Prostate gland (tissue), 2 donors: Measurements from ENCODE around the gene TCF4. TPM values are rescaled to one million over a fixed set of nuclear protein-coding genes. Genes with fewer than 3 reads are reported as not detected.

Experiments used
- DNase-seq: peaks from one replicate; pipeline ENCODE4 v3.0.0-alpha.2; 2019; ENCODE audit warnings: low spot score
- H3K27ac ChIP-seq, 2 donors: fragments of 200-600 bp; sonication (generic); 2 replicates each; pipeline ENCODE4 v1.5.1; 2017 to 2019
- H3K27me3 ChIP-seq: fragments of 200-600 bp; sonication (generic); replicated peaks from 2 replicates; pipeline ENCODE4 v1.5.1; 2019; ENCODE audit not compliant: insufficient read depth
- H3K36me3 ChIP-seq, 2 donors: fragments of 200-600 bp; sonication (generic); 1 replicate in 1 of 2; 2 replicates in 1 of 2; pipeline versions ENCODE4 v1.5.1 to v1.8.1; 2017 to 2019
- H3K4me1 ChIP-seq: fragments of 200-600 bp; sonication (generic); replicated peaks from 2 replicates; pipeline ENCODE4 v1.5.1; 2019
- H3K4me3 ChIP-seq, 2 donors: fragments of 200-600 bp; sonication (generic); 2 replicates each; pipeline ENCODE4 v1.5.1; 2017 to 2019
- H3K9me3 ChIP-seq: fragments of 200-600 bp; sonication (generic); 2 replicates; pipeline ENCODE4 v1.5.1; 2017
- POLR2A ChIP-seq: fragments of 450-650 bp; IDR thresholded peaks from one replicate; pipeline ENCODE4 v1.6.1; 2016; ENCODE audit warnings: antibody characterized with exemption, mild to moderate bottlenecking
- POLR2AphosphoS5 ChIP-seq: sonication (generic); formaldehyde crosslinking; IDR thresholded peaks from one replicate; pipeline ENCODE4 v1.6.1; 2017; ENCODE audit warnings: antibody characterized with exemption
- WGBS: methylation state at CpG from one replicate; pipeline ENCODE4 v1.1.5; 2018; 5-methylcytosine and 5-hydroxymethylcytosine counted together
- intact Hi-C: fragments of 100-400 bp; cut with DNase I; formaldehyde crosslinking; loops from one replicate; pipeline ENCODE4 v1.14.2; 2022
- total RNA-seq, 2 donors: library from RNA; depleted of rRNA; stranded (reverse); fragments of >200 nt; gene quantifications; one replicate each; pipeline ENCODE4 v1.1.0, GENCODE V29; 2016
- TF ChIP-seq, protein P1 (sequence below), 4 experiments: fragments of 200-600 bp in 2 of 4; fragments of 450-650 bp in 2 of 4; sonication (generic) in 2 of 4; IDR thresholded peaks; 1 replicate in 3 of 4; 2 replicates in 1 of 4; pipeline ENCODE4 v1.5.1; 2016 to 2019; ENCODE audit warnings: antibody characterized with exemption in 4 of 4, mild to moderate bottlenecking in 2 of 4, moderate library complexity in 2 of 4

The TCF4 gene
- total RNA-seq, 2 donors from 2014 or later, result 29.8 to 87.2 TPM

DNA sequence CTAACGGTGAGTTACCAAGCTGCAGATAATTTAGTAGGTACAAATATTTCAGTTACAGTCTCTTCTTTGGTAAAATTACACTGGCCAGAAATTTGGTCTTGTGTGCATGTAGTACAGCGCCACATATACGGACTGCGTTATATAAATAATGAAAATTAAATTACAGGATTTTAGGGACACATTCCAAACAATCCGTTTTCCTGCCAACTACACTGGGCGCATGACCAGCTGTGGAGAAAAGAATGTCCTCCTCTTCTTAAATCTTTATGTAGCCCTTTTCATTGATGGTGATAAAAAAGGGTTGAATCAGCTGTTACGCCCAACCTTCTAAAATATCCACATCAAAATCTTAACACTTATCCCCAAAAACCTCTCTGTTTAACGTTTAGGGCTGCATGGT is 37.5 kb downstream of the TCF4 start:
- Histone ChIP-seq H3K27me3 (no peaks in the 10 kb centered on the region), H3K4me3 (no peak overlapping the region), H3K4me1 (no peaks in the 10 kb centered on the region), H3K9me3 (no peaks in the 10 kb centered on the region), H3K27ac (no peak overlapping the region), H3K36me3 (no peaks in the 10 kb centered on the region)
- intact Hi-C loops, result no loop called here
- TF ChIP-seq POLR2AphosphoS5, result no peak
- TF ChIP-seq POLR2A, result no peak
- TF ChIP-seq, protein P1, sequence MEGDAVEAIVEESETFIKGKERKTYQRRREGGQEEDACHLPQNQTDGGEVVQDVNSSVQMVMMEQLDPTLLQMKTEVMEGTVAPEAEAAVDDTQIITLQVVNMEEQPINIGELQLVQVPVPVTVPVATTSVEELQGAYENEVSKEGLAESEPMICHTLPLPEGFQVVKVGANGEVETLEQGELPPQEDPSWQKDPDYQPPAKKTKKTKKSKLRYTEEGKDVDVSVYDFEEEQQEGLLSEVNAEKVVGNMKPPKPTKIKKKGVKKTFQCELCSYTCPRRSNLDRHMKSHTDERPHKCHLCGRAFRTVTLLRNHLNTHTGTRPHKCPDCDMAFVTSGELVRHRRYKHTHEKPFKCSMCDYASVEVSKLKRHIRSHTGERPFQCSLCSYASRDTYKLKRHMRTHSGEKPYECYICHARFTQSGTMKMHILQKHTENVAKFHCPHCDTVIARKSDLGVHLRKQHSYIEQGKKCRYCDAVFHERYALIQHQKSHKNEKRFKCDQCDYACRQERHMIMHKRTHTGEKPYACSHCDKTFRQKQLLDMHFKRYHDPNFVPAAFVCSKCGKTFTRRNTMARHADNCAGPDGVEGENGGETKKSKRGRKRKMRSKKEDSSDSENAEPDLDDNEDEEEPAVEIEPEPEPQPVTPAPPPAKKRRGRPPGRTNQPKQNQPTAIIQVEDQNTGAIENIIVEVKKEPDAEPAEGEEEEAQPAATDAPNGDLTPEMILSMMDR (IDR thresholded peaks at IDR 0.05), result no peak
- DNase-seq, result no peak
- WGBS, result 69% methylated on average over 8 of the region's 8 CpGs

DNA sequence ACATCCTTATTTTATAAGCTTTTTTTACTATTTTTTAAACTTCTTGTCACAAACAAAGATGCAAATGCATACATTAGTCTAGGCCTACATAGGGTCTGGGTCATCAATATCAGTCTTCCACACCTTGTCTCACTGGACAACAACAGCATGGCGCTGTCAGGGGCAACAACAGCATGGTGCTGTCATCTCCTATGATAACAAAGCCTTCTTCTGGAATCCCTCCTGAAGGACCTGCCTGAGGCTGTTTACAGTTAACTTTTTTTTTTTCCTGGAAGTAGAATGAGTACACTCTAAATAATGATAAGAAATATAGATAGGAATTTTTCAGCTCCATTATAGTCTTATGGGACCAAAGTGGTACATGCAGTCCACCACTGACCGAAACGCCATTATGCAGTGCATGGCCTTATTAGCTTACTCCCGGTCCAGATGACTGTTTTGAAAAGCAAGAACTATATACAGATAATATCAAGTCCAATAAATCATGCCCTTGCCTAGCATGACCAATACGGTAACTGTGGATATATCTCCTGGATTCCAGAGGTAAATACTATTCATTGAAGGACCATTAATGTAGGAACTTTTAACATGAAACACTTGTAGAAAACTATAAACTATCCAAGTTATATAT is 38.4 kb downstream of the TCF4 start:
- H3K4me3 ChIP-seq, result no peak overlapping the region
- H3K27ac ChIP-seq, result no peak overlapping the region
- no peak for DNase-seq
- no peaks in the 10 kb centered on the region for H3K9me3 ChIP-seq
- H3K36me3 ChIP-seq, result no peaks in the 10 kb centered on the region
- 65% methylated on average over 5 of the region's 5 CpGs for WGBS
- intact Hi-C loops, result no loop called here
- no peaks in the 10 kb centered on the region for H3K4me1 ChIP-seq
- H3K27me3 ChIP-seq, result no peaks in the 10 kb centered on the region
- TF ChIP-seq POLR2A (no peak), POLR2AphosphoS5 (no peak)
- TF ChIP-seq, protein P1 (IDR thresholded peaks at IDR 0.05), result no peak

DNA sequence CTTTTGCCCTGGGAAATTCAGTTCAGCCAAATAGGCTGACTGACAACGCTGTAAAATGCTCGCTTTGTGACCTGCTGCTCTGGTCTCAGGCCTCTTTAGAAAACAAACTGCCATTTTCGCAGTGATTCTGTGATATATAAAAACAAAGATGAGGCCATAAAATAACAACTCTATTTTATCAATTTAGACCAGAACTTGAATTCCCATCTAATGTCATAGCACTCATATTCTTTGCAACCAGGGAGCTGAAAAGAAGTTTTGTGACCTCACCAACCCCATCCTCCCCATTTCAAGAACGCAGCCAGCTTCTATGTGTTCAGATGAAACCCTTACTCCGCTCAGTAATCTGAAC is 40.3 kb downstream of the TCF4 start:
- no peaks in the 10 kb centered on the region for H3K4me1 ChIP-seq
- no peaks in the 10 kb centered on the region for H3K27me3 ChIP-seq
- 70% methylated on average over 5 of the region's 5 CpGs for WGBS
- no peaks in the 10 kb centered on the region for H3K9me3 ChIP-seq
- TF ChIP-seq, protein P1 (IDR thresholded peaks at IDR 0.05), result no peak
- TF ChIP-seq POLR2A, result no peak
- no peak for TF ChIP-seq POLR2AphosphoS5
- H3K27ac ChIP-seq, result no peak overlapping the region
- DNase-seq, result no peak
- no peaks in the 10 kb centered on the region for H3K36me3 ChIP-seq
- intact Hi-C loops, result no loop called here
- no peak overlapping the region for H3K4me3 ChIP-seq

DNA sequence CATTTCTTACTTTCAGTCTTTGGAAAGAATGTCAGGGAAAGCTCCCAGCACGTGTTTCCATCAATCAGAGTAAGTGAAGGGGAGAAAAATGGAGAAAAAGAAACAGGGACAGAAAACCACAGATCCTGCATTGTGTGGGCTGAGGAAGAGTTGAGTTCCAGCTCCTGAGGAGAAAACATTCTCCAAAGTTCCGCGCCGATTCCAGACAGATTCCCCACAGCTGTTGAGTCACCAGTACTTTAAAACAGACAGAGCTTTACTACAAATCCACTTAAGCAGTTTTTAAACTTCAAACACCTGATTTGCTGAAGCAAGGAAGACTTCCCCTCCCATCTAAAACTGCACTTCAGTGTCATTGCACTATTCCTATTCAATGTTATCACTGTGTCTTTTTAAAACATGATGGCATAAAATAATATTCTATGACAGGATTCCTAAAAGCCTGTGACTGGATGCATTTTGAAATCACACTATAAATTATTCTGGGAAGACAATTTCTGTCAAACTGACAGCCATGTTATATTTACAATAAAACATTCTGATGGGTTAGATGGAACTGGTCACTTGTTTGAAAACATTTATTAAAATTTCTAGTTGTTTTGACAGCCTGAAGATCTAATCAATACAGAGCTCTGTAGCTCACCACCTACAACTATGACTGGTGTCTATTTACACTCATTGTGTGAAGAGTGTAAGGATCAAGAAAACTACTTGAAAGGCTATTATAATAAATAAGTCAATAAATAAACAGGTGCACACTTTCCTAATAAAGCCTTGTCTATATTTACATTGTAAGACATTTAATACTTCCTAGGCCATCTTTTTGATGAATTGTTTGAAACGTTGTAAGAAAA is 40.9 kb downstream of the TCF4 start:
- H3K27ac ChIP-seq, result no peak overlapping the region
- no peak overlapping the region for H3K4me3 ChIP-seq
- H3K27me3 ChIP-seq, result no peaks in the 10 kb centered on the region
- intact Hi-C loops, result no loop called here
- TF ChIP-seq POLR2AphosphoS5, result no peak
- TF ChIP-seq, protein P1 (IDR thresholded peaks at IDR 0.05), result no peak
- TF ChIP-seq POLR2A, result no peak
- 15% methylated on average over 5 of the region's 5 CpGs for WGBS
- no peak for DNase-seq
- no peaks in the 10 kb centered on the region for H3K9me3 ChIP-seq
- H3K36me3 ChIP-seq, result no peaks in the 10 kb centered on the region
- no peaks in the 10 kb centered on the region for H3K4me1 ChIP-seq

DNA sequence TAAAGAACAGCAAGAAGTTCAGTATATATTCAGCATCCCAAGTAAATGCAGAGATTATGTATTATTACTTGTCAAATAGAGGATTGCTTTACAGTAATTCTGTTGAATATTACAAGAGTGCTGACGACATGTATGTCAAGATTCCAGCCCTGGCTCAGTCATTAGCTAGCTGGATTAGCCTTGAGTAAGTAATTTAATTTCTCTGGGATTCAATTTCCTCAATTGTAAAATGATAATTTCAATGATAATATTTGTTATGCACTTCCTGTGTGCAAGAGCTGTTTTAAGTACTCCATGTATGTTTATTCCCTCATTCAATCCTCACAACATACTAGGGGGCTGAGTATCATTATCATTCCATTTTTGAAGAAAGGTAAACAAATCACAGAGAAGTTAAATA is 44.0 kb downstream of the TCF4 start:
- H3K27me3 ChIP-seq, result no peaks in the 10 kb centered on the region
- intact Hi-C loops, result no loop called here
- H3K36me3 ChIP-seq, result no peaks in the 10 kb centered on the region
- no peak for DNase-seq
- no peak overlapping the region for H3K27ac ChIP-seq
- WGBS, result 93% methylated on average over 1 of the region's 1 CpG
- H3K4me1 ChIP-seq, result no peaks in the 10 kb centered on the region
- TF ChIP-seq POLR2AphosphoS5 (no peak), POLR2A (no peak)
- TF ChIP-seq, protein P1 (IDR thresholded peaks at IDR 0.05), result no peak
- H3K9me3 ChIP-seq, result no peaks in the 10 kb centered on the region
- no peak overlapping the region for H3K4me3 ChIP-seq
